Stomach smooth muscle (tissue), 2 donors: ENCODE measurements around the gene RNF2.
"Not testable (repeated sequence)": the region's sequence is repeated elsewhere in the genome, so short reads cannot be mapped to it uniquely, and the experiment has no call there.

Experiments
- H3K27ac ChIP-seq: one replicate; pipeline ENCODE4 v1.7.0; 2013; ENCODE audit warnings: mild to moderate bottlenecking, low read length, inconsistent platforms
- H3K27me3 ChIP-seq, 2 donors: one replicate each; pipeline ENCODE4 v1.7.0; 2013; ENCODE audit warnings: low read length in 2 of 2; ENCODE audit not compliant: insufficient read depth in 2 of 2, control insufficient read depth in 1 of 2
- H3K36me3 ChIP-seq, 2 donors: one replicate each; pipeline ENCODE4 v1.7.0; 2013; ENCODE audit warnings: low read length in 2 of 2; ENCODE audit not compliant: control insufficient read depth in 2 of 2, insufficient read depth in 2 of 2
- H3K4me1 ChIP-seq: one replicate; pipeline ENCODE4 v1.7.0; 2013; ENCODE audit warnings: low read length; ENCODE audit not compliant: control insufficient read depth, insufficient read depth
- H3K4me3 ChIP-seq, 2 donors: one replicate each; pipeline ENCODE4 v1.7.0; 2013; ENCODE audit warnings: low read length in 2 of 2
- H3K9ac ChIP-seq, 2 donors: one replicate each; pipeline ENCODE4 v1.7.0; 2013; ENCODE audit warnings: low read length in 2 of 2, mild to moderate bottlenecking in 1 of 2
- H3K9me3 ChIP-seq, 2 donors: one replicate each; pipeline ENCODE4 v1.7.0; 2013; ENCODE audit warnings: low read length in 2 of 2; ENCODE audit not compliant: control insufficient read depth in 2 of 2
- donor health status: healthy.
- donor health status: Pancreatic carcinoma.

The RNF2 gene

GRCh38 chr1:185044981-185045813 is at the start of gene RNF2:
TSS of gene RNF2 (plus strand) at chr1:185045558. CDS start at chr1:185087554, 41,996 bp downstream.
- Histone ChIP-seq H3K4me1 (peaks cover 4% of the 10 kb centered on the region), H3K27ac (peak within 1 kb of the TSS; percentile 69), H3K4me3 (peak within 1 kb of the TSS; percentile 79 to 83), H3K36me3 (no peaks in the 10 kb centered on the region), H3K9me3 (no peaks in the 10 kb centered on the region), H3K27me3 (no peaks in the 10 kb centered on the region), H3K9ac (peak within 1 kb of the TSS; percentile 78 to 84)

- not testable (repeated sequence) for H3K27ac ChIP-seq, H3K4me3 ChIP-seq, H3K4me1 ChIP-seq, H3K36me3 ChIP-seq, H3K27me3 ChIP-seq, H3K9ac ChIP-seq, H3K9me3 ChIP-seq
Observed at GRCh38 chr1:184999974-185000373, 45.4 kb upstream of the RNF2 start.

- H3K4me3 ChIP-seq, H3K27me3 ChIP-seq, H3K27ac ChIP-seq, H3K36me3 ChIP-seq, H3K9me3 ChIP-seq, H3K4me1 ChIP-seq, H3K9ac ChIP-seq: not testable (repeated sequence)
Observed at GRCh38 chr1:185001312-185001880, 44.0 kb upstream of the RNF2 start.

- Histone ChIP-seq H3K4me3 (no peak overlapping the region), H3K9me3 (peaks cover 0 to 2% of the 10 kb centered on the region in 2 donors), H3K36me3 (no peaks in the 10 kb centered on the region), H3K27me3 (no peaks in the 10 kb centered on the region), H3K27ac (no peak overlapping the region), H3K4me1 (no peaks in the 10 kb centered on the region), H3K9ac (no peak overlapping the region)
Observed at GRCh38 chr1:185008838-185009237, 36.5 kb upstream of the RNF2 start.

- Histone ChIP-seq H3K4me1 (no peaks in the 10 kb centered on the region), H3K27me3 (no peaks in the 10 kb centered on the region), H3K9ac (no peak overlapping the region), H3K9me3 (peaks cover 0 to 2% of the 10 kb centered on the region in 2 donors), H3K27ac (no peak overlapping the region), H3K36me3 (no peaks in the 10 kb centered on the region), H3K4me3 (no peak overlapping the region)
Observed at GRCh38 chr1:185010361-185010760, 35.0 kb upstream of the RNF2 start.

GRCh38 chr1:185014941-185015340 is 30.4 kb upstream of the RNF2 start:
- no peak overlapping the region for H3K27ac ChIP-seq

GRCh38 chr1:185015631-185016030 is 29.7 kb upstream of the RNF2 start:
- Histone ChIP-seq H3K36me3 (no peaks in the 10 kb centered on the region), H3K27me3 (no peaks in the 10 kb centered on the region), H3K4me1 (no peaks in the 10 kb centered on the region), H3K9ac (no peak overlapping the region), H3K9me3 (no peaks in the 10 kb centered on the region), H3K4me3 (no peak overlapping the region), H3K27ac (no peak overlapping the region)

More at GRCh38 chr1:185014941-185015340, 30.4 kb upstream of the RNF2 start:
- H3K9ac ChIP-seq, result no peak overlapping the region
- H3K27me3 ChIP-seq, result no peaks in the 10 kb centered on the region
- no peaks in the 10 kb centered on the region for H3K36me3 ChIP-seq
- H3K9me3 ChIP-seq, result peaks cover 0 to 2% of the 10 kb centered on the region in 2 donors
- H3K4me3 ChIP-seq, result no peak overlapping the region
- no peaks in the 10 kb centered on the region for H3K4me1 ChIP-seq

- Histone ChIP-seq H3K27ac (no peak overlapping the region), H3K36me3 (no peaks in the 10 kb centered on the region), H3K27me3 (no peaks in the 10 kb centered on the region), H3K9ac (no peak overlapping the region), H3K4me3 (no peak overlapping the region), H3K4me1 (no peaks in the 10 kb centered on the region), H3K9me3 (no peaks in the 10 kb centered on the region)
Observed at GRCh38 chr1:185016880-185017279, 28.5 kb upstream of the RNF2 start.

- H3K9ac ChIP-seq, result no peak overlapping the region
- no peaks in the 10 kb centered on the region for H3K9me3 ChIP-seq
- H3K36me3 ChIP-seq, result no peaks in the 10 kb centered on the region
- no peak overlapping the region for H3K4me3 ChIP-seq
- H3K27ac ChIP-seq, result no peak overlapping the region
- H3K4me1 ChIP-seq, result no peaks in the 10 kb centered on the region
- H3K27me3 ChIP-seq, result no peaks in the 10 kb centered on the region
Observed at GRCh38 chr1:185017338-185017737, 28.0 kb upstream of the RNF2 start.

- Histone ChIP-seq H3K9ac (no peak overlapping the region), H3K4me3 (no peak overlapping the region), H3K36me3 (no peaks in the 10 kb centered on the region), H3K27me3 (no peaks in the 10 kb centered on the region), H3K9me3 (no peaks in the 10 kb centered on the region), H3K27ac (no peak overlapping the region), H3K4me1 (no peaks in the 10 kb centered on the region)
Observed at GRCh38 chr1:185017966-185018365, 27.4 kb upstream of the RNF2 start.

- no peaks in the 10 kb centered on the region for H3K27me3 ChIP-seq
- H3K4me3 ChIP-seq, result no peak overlapping the region
- H3K9ac ChIP-seq, result no peak overlapping the region
- H3K27ac ChIP-seq, result no peak overlapping the region
- no peaks in the 10 kb centered on the region for H3K36me3 ChIP-seq
- H3K4me1 ChIP-seq, result no peaks in the 10 kb centered on the region
- peaks cover 0 to 9% of the 10 kb centered on the region in 2 donors for H3K9me3 ChIP-seq
Observed at GRCh38 chr1:185027252-185027882, 18.0 kb upstream of the RNF2 start.
